Upper lobe of left lung (tissue), 4 donors: Measurements from ENCODE around the gene RBP2.

Experiments used
- EP300 ChIP-seq, 4 donors: sonication (generic); formaldehyde crosslinking; IDR thresholded peaks; one replicate each; pipeline ENCODE4 v1.5.1; 2017; ENCODE audit warnings: antibody characterized with exemption in 4 of 4, control low read depth in 2 of 4
- POLR2AphosphoS5 ChIP-seq, 2 donors: sonication (generic); formaldehyde crosslinking; IDR thresholded peaks; one replicate each; pipeline ENCODE4 v1.5.1; 2017; ENCODE audit warnings: antibody characterized with exemption in 2 of 2
- TF ChIP-seq, protein P1 (sequence below), 6 experiments: fragments of 450-650 bp in 4 of 6; fragments of 200-600 bp in 2 of 6; sonication (generic) in 2 of 6; IDR thresholded peaks; one replicate each; pipeline ENCODE4 v1.5.1; 2016 to 2019; ENCODE audit warnings: antibody characterized with exemption in 6 of 6

DNA sequence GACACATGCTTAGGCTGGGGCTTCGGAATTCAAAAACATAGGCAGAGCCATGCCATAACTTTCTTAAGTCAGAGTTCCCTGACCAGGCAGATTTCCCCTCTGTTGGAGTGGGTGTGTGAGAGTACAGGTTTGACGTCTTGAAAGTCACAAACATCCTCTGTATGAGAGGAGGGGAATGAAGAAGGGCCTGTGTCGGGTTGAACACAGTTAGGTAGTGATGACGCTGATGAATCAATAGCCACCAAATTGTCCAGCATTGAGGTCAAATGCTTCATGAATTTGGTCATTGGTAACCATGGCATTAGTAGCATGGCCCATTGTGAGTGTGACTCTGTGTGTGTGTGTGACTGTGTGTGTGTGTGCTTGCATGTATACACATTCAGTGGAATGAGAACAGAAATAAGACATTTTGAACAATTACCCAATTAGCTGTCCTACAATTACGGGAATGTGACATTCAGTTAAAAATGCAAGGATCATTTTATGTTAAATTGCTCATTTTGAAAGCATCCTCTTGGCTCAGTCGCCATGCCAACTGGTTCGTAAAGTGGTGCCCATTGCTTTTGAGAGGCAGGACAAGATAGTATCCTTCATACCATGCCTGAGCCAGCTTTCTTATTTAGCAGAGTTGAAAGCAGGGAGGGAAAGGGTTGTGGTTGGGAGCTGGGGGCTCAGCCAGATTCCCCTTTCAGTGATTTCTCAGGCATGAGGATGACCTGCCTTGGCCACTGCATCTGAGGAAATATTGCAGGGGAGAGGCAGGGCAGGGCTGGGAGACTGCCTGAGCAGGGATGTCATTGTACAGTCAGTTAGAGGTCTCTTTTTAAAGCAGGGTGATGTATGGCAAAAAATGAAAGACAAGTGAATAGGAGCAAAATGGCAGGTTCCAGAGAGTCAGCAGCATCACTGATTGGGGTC lies 35.4 kb downstream of the RBP2 start:
- TF ChIP-seq, protein P1, sequence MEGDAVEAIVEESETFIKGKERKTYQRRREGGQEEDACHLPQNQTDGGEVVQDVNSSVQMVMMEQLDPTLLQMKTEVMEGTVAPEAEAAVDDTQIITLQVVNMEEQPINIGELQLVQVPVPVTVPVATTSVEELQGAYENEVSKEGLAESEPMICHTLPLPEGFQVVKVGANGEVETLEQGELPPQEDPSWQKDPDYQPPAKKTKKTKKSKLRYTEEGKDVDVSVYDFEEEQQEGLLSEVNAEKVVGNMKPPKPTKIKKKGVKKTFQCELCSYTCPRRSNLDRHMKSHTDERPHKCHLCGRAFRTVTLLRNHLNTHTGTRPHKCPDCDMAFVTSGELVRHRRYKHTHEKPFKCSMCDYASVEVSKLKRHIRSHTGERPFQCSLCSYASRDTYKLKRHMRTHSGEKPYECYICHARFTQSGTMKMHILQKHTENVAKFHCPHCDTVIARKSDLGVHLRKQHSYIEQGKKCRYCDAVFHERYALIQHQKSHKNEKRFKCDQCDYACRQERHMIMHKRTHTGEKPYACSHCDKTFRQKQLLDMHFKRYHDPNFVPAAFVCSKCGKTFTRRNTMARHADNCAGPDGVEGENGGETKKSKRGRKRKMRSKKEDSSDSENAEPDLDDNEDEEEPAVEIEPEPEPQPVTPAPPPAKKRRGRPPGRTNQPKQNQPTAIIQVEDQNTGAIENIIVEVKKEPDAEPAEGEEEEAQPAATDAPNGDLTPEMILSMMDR (IDR thresholded peaks at IDR 0.05) = no peak
- TF ChIP-seq EP300 (IDR thresholded peaks at IDR 0.05) (no peak), POLR2AphosphoS5 (IDR thresholded peaks at IDR 0.05) (no peak)
